T follicular helper cell (primary cell): Measurements from ENCODE around the gene KIF27.
"Not testable (repeated sequence)": the region's sequence is repeated elsewhere in the genome, so short reads cannot be mapped to it uniquely, and the experiment has no call there.

Experiments used
- DNase-seq: peaks from one replicate; pipeline ENCODE4 v3.0.0-alpha.2; 2020; ENCODE audit warnings: low read depth

Gene KIF27

DNA sequence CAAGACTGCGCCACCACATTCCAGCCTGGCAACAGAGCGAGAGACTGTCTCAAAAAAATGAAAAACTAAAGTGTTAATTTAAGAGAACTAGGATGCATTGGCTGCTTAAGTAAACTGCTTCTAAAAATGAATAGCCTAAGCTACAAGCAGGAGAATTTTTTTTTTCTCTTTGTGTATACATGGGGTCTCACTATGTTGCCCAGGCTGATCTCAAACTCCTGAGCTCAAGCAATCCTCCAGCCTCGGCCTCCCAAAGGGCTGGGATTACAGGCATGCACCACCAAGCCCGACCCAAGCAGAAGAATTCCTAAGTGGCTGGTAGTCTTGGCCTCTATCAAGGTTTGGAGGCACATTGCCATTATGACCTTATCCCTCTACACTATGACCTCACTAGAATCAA, 106.1 kb downstream of the KIF27 start:
- not testable (repeated sequence) for DNase-seq

DNA sequence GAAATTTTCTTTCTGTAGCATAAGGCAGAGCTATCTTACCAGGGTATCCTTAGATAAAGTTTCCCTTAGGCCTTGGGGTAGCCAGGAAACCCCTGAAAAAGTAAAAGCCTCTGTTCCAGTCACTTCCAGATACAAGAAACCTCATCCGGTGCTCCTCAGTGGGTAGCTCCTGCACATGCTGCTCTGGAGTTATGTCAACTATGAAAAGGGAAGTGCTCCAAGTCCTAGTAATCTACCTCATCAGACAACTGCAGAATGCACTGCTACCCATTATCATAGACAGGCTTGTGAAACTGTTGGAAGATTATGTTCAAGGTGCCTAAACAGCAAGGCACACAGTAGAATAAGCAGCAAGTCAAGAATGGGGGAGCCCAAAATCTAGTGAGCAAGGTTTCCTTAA, 112.0 kb downstream of the KIF27 start:
- DNase-seq: not testable (repeated sequence)

DNA sequence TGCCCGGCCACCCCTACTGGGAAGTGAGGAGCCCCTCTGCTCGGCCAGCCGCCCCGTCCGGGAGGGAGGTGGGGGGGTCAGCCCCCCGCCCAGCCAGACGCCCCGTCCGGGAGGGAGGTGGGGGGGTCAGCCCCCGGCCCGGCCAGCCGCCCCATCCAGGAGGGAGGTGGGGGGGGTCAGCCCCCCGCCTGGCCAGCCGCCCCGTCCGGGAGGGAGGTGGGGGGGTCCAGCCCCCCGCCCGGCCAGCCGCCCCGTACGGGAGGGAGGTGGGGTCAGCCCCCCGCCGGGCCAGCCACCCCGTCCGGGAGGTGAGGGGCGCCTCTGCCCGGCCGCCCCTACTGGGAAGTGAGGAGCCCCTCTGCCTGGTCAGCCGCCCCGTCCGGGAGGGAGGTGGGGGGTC, 116.8 kb downstream of the KIF27 start:
- DNase-seq: not testable (repeated sequence)

DNA sequence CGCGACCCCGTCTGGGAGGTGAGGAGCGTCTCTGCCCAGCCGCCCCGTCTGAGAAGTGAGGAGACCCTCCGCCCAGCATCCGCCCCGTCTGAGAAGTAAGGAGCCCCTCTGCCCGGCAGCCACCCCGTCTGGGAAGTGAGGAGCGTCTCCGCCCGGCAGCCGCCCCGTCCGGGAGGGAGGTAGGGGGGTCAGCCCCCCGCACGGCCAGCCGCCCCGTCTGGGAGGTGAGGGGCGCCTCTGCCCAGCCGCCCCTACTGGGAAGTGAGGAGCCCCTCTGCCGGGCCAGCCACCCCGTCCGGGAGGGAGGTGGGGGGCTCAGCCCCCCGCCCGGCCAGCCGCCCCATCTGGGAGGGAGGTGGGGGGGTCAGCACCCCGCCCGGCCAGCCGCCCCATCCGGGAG, 117.3 kb downstream of the KIF27 start:
- DNase-seq: not testable (repeated sequence)

DNA sequence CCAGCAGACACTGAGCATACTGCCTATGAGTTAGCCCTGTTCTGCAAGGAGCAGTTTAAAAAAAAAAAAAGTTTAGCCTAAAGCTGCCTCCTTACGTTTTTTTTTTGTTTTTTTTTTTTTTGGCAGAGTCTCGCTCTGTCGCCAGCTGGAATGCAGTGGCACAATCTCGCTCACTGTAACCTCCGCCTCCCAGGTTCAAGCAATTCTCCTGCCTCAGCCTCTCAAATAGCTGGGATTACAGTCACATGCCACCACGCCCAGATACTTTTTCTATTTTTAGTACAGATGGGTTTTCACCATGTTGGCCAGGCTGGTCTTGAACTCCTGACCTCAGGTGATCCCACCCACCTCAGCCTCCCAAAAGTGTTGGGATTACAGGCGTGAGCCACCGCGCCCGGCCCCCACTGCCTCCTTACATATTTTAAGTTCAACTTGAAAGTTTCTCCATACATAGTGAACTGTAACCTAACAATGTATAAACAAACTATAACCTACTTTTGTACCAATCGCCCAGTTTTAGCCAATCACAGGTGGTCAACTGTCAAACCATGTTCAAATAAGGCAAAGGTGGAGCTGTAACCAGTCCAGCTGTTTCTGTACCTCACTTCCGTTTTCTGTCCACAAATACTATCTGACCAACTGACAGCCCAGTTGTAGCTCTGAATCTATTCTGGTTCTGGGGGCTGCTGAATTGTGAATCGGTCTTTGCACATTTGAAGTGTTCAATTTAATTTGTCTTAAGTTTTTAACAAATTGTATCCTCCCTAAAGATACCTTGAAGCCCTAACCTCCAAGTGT, 120.8 kb downstream of the KIF27 start:
- no peak for DNase-seq

DNA sequence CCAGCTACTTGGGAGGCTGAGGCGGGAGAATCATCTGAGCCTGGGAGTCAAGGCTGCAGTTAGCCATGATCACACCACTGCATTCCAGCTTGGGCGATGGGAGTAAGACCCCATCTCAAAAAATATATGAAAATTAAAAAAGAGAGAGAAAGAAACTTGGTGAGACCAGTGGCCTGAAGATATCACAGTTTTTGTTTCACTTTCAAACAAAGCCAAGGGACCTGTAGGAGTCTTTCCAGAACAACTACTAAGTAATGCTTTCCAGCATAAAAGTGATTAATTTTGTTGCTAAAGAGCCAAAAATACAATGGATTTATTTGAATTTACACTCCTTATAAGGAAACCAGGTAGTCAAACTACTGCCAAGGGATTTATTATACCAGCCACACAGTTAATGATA, 127.2 kb downstream of the KIF27 start:
- no peak for DNase-seq

DNA sequence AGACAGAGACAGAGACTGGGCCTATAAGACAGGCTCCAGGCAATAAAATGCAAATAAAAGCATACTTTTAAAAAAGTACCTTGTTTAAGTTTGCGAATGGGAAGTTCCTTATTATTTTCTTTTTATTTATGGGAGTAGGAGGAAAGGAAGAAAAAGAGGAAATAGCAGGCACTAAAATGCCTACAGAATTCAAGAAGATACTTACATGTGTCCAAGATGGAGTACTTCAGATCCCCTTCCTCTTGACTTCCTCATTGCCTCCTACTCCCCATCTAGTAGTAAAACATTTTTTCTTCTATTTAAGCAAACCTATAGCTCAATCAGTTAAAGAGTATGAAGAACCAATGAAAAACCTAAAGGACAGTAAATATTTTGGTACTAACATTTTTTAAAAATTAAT, 128.5 kb downstream of the KIF27 start:
- DNase-seq: no peak
